Right renal pelvis (tissue), 4 donors: ENCODE results near the gene SPATC1L. TPM values are rescaled to one million over a fixed set of nuclear protein-coding genes. Genes with fewer than 3 reads are reported as not detected.

Experiments used
- DNase-seq, 4 donors: peaks; one replicate each; pipeline ENCODE4 v3.0.0-alpha.2; 2013; ENCODE audit warnings: low read depth in 4 of 4, low spot score in 3 of 4, missing footprints in 1 of 4
- polyA plus RNA-seq, 4 donors: library from polyadenylated mRNA; unstranded; fragments of 120-200 nt; gene quantifications; one replicate each; pipeline ENCODE4 v1.2.1, GENCODE V29; 2013; ENCODE audit not compliant: insufficient read length in 4 of 4

The SPATC1L gene
- polyA plus RNA-seq, 4 donors: 10.0 to 12.8 (median 12.6) TPM

- DNase-seq: no peak
Measured at GRCh38 chr21:46122758-46123683, 61.2 kb downstream of the SPATC1L start.

- DNase-seq: no peak
Measured at GRCh38 chr21:46122237-46122671, 62.0 kb downstream of the SPATC1L start.

DNA sequence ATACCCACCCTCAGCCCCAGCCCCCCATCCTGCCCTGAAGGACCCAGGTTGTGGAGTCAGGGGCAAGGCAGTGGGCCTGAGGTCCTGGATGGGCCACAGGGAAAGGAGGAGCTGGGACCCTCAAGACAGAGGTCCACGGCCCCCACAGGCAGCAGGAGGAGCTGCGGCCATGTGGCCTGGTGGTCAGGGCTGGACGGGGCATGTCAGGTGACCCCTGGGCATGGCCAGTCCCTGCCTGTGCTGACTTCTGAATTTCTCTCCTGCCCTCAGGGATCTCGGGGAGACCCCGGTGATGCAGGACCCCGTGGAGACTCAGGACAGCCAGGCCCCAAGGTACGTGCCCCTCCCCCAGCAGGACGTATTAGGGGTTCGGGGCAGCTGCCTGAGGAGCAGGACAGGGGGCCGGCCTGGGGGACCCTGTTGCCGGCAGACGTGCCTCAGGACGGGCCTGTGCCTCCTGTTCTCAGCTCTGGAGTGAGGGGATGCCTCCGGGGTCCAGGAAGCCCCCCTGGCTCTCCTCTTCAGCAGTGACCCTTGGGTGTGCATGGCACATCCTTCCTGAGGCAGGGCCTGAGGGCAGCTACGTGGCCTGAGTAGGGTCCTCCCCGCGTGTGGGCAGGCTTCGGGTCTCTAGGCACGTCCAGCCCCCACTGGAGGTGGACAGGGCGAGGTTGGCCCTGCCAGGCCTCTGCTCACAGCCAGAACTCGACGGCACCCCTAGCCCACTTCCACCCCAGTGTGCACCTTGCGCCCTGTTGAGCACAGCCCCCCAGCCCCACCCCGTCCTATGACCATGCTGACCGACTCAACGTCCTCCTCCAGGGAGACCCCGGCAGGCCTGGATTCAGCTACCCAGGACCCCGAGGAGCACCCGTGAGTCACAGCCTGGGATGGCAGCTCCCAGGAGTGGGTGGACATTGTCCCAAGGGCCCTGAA is 62.7 kb downstream of the SPATC1L start:
- DNase-seq: no peak

- DNase-seq: no peak
Measured at GRCh38 chr21:46120301-46121285, 63.7 kb downstream of the SPATC1L start.

GRCh38 chr21:46119637-46120271 is 64.5 kb downstream of the SPATC1L start:
- DNase-seq: no peak

DNA sequence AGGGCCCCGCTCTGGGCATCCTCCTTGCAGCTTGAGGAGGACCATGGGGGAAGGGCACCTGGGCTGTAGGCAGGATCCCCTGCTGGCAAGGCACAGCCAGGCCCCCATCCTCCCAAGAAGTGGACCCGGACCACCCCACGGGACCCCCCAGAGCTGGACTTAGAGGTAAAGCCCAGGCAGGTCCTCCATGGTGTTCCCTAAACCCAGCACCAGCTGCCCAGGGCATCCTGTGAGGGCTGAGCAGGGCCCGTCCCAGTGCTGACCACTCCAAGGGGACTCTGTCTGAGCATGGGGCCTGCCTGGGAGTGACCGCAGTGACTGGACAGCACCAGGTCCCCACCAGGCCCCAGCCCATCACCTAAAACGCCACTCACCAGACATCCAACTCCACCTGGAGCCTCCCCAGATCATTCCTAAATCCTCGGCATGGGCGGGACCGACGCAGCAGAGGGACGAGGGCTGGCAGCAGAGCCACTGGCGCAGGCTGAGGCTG is 65.1 kb downstream of the SPATC1L start:
- DNase-seq: no peak

DNA sequence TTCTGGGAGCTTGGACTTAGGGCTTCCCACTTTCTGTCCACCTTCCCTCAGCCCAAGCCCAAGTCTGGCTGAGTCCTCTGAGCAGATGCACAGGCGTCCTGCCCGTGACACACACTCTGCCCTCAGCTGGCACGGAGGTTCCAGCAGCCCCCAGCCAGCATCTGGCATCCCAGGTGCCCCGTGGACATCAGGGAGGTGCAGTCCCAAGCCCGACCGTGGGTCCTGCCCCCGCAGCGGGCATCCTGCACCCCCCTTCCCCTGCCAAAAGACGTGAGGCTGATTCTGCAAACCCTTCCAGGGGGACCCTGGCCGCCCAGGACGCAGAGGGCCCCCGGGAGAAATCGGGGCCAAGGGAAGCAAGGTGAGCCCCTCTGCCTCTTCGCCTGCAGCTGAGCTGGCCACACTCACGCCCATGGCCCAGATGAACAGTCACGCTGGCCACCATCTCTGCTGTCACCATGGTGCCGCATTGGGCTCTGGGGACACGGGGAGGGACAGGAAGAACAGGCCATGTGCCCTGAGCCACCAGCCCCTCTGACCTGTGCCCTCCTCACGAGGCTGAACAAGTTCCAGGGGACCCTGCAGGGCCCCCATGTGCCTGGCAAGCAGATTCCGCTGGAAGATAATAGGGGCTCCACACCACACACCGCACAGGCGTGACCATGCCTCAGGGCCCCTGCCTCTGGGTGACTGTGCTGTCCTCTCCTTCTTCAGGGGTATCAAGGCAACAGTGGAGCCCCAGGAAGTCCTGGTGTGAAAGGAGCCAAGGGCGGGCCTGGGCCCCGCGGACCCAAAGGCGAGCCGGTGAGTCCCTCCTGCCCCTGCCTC is 65.7 kb downstream of the SPATC1L start:
- no peak for DNase-seq

DNA sequence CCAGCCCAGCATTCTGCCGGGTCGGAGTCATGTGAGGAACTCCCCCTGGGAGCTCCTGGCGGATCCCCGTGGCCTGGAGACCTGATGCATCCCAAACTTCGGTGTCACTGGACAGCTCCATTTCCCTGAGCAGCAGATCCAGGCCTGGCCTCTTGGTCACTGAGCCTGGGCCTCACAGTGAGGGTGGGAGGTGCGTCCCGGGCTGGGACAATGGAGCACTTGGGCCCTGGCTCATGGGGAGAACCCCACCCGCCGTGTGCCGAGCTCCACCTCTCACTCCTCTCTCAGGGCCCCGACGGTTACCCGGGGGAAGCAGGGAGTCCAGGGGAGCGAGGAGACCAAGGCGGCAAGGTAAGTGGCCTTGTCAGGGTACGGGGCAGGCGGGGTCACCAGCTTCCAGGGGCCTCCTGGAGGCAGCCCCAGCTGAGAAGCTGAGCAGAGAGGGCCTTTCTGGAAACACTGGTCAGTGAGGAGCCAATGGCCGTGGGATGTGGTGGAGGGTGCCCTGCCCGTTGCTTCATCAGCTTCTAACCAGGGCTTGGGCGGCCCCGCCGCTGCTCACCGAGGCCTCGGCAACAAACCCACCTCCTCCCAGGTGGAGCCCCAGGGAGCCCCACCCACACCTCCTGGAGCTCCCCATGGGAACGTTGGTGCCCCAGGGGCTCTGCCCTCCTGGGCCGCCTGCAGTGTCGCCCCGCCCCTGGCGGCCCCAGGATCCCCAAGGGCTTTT is 66.5 kb downstream of the SPATC1L start:
- DNase-seq: no peak

GRCh38 chr21:46116776-46117585 is 67.3 kb downstream of the SPATC1L start:
- no peak for DNase-seq

DNA sequence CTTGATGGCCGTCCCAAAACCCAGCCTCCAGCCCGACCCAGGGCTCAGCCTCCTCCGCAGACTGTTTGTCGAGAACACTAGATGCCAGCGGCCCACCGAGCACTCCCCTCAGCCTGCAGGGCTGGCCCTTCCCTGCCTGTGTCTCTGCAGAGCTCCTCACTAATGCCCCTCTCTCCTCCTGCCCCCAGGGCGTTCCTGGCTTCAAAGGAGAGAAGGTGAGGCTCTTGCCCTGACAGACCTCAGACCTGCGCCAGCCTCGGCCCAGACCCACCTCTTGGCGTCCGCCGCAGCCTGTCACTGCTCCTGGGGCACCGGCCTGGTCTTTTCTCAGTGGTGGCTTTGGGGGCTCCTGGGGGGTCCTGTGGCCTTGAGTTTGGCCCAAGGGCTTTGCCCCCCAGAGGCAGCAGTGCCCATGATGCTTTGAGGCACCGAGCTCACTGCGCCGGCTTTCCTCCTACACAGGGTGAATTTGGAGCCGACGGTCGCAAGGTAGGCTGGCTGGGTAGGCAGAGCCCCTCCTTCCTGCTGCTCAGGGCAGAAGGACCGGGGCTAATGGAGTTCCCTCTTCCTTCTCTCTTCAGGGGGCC is 68.0 kb downstream of the SPATC1L start:
- DNase-seq: no peak

DNA sequence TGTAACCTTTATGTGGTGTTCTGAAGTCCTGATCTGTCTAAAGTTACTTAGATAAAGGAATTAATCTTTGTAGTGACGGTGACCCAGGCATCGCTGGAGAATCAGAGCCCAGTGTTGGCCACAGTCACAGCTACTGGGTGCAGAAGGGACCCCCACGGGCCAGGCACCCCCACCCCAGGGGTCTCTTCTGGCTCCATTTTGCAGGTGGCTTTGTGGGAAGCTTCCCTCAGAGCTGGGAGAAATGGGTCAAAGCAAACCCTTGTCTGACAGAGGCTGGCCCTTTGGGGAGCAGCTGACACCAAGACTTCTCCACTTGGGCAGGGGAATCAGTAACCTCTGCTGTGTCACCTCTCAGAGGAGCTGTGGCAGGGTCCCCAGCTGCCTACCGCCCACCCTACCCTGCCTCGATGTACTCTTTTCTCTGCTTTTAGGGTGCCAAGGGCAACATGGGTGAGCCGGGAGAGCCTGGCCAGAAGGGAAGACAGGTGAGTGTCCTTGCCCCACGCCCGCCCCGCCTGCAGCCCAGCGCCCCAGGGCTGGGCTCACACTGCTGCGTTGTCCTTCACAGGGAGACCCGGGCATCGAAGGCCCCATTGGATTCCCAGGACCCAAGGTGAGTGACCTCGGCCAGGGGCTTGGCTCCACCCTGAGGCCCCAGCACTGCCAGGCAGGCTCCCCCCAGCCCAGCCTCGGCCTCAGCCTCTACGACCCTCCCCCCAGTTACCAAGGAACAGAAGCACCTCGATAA is 68.6 kb downstream of the SPATC1L start:
- DNase-seq: no peak

- DNase-seq: no peak
Measured at GRCh38 chr21:46114963-46115362, 69.3 kb downstream of the SPATC1L start.

- no peak for DNase-seq
Measured at GRCh38 chr21:46113497-46114176, 70.6 kb downstream of the SPATC1L start.

DNA sequence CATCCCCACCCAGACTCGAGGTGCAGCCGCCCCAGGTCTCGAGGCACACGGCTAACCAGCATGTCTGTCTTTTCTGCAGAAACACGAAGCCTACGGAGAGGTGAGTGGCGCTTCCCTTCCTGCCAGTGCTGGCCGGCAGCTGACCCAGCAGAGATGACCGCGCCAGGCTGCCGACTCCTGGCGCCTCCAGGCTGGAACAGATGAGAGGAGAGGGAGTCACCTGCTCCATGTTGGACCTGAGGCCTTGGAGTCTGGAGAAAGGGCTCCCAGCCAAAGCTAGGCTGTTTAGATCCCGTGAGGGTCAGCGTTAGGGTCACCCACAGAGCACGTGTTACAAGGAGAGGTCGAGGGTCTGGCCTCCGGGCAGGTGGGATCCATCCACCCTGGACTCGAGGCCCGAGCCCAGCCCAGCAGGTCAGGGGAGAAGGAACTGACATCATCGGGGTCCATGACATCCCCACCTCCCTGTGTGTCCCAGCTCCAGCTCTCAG is 71.5 kb downstream of the SPATC1L start:
- no peak for DNase-seq
